ENCODE measurements around the gene GAL3ST2.

DNA sequence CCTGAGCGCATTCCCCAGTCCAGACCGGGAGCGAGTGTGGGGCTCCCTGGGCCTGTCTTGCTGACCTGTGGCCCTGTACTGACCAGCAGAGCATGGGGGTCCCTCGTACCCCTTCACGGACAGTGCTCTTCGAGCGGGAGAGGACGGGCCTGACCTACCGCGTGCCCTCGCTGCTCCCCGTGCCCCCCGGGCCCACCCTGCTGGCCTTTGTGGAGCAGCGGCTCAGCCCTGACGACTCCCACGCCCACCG, 37.7 kb downstream of the GAL3ST2 start:
- no peak for TF ChIP-seq SMC3 (IDR thresholded peaks at IDR 0.05; ENCODE audit: low read depth, low read length)
- TF ChIP-seq, protein P1, sequence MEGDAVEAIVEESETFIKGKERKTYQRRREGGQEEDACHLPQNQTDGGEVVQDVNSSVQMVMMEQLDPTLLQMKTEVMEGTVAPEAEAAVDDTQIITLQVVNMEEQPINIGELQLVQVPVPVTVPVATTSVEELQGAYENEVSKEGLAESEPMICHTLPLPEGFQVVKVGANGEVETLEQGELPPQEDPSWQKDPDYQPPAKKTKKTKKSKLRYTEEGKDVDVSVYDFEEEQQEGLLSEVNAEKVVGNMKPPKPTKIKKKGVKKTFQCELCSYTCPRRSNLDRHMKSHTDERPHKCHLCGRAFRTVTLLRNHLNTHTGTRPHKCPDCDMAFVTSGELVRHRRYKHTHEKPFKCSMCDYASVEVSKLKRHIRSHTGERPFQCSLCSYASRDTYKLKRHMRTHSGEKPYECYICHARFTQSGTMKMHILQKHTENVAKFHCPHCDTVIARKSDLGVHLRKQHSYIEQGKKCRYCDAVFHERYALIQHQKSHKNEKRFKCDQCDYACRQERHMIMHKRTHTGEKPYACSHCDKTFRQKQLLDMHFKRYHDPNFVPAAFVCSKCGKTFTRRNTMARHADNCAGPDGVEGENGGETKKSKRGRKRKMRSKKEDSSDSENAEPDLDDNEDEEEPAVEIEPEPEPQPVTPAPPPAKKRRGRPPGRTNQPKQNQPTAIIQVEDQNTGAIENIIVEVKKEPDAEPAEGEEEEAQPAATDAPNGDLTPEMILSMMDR (IDR thresholded peaks at IDR 0.05) = no peak
- TF ChIP-seq NRF1 (IDR thresholded peaks at IDR 0.05; ENCODE audit: low read depth, low read length) = no peak
- TF ChIP-seq TAF1 (IDR thresholded peaks at IDR 0.05; ENCODE audit: borderline replicate concordance, low read depth, low read length) = no peak
- TF ChIP-seq CHD2 (IDR thresholded peaks at IDR 0.05; ENCODE audit: low read length, partially characterized antibody) = no peak
- TF ChIP-seq RCOR1 (IDR thresholded peaks at IDR 0.05; ENCODE audit: low read length) = no peak
- TF ChIP-seq EZH2phosphoT487 (IDR thresholded peaks at IDR 0.05; ENCODE audit: borderline replicate concordance, low read depth) = no peak
- TF ChIP-seq, protein P2, sequence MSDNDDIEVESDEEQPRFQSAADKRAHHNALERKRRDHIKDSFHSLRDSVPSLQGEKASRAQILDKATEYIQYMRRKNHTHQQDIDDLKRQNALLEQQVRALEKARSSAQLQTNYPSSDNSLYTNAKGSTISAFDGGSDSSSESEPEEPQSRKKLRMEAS (IDR thresholded peaks at IDR 0.05; ENCODE audit: low read depth) = no peak
- TF ChIP-seq FOXM1 (IDR thresholded peaks at IDR 0.05; ENCODE audit: low read depth) = no peak
- TF ChIP-seq RAD21 (IDR thresholded peaks at IDR 0.05; ENCODE audit: low read length) = no peak
- no peak for TF ChIP-seq ELF1 (IDR thresholded peaks at IDR 0.05)
- no peak for TF ChIP-seq RXRA (IDR thresholded peaks at IDR 0.05; ENCODE audit: borderline replicate concordance, low read depth)
- TF ChIP-seq NFIC (IDR thresholded peaks at IDR 0.05; ENCODE audit: borderline replicate concordance) = no peak
- TF ChIP-seq, protein P3, sequence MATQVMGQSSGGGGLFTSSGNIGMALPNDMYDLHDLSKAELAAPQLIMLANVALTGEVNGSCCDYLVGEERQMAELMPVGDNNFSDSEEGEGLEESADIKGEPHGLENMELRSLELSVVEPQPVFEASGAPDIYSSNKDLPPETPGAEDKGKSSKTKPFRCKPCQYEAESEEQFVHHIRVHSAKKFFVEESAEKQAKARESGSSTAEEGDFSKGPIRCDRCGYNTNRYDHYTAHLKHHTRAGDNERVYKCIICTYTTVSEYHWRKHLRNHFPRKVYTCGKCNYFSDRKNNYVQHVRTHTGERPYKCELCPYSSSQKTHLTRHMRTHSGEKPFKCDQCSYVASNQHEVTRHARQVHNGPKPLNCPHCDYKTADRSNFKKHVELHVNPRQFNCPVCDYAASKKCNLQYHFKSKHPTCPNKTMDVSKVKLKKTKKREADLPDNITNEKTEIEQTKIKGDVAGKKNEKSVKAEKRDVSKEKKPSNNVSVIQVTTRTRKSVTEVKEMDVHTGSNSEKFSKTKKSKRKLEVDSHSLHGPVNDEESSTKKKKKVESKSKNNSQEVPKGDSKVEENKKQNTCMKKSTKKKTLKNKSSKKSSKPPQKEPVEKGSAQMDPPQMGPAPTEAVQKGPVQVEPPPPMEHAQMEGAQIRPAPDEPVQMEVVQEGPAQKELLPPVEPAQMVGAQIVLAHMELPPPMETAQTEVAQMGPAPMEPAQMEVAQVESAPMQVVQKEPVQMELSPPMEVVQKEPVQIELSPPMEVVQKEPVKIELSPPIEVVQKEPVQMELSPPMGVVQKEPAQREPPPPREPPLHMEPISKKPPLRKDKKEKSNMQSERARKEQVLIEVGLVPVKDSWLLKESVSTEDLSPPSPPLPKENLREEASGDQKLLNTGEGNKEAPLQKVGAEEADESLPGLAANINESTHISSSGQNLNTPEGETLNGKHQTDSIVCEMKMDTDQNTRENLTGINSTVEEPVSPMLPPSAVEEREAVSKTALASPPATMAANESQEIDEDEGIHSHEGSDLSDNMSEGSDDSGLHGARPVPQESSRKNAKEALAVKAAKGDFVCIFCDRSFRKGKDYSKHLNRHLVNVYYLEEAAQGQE (IDR thresholded peaks at IDR 0.05; ENCODE audit: low read depth, low read length) = no peak
